ENCODE measurements around the gene HTR7. TPM values are rescaled to one million over a fixed set of nuclear protein-coding genes. Genes with fewer than 3 reads are reported as not detected.

Gene HTR7
- total and polyA plus RNA-seq, 2 of the 8 experiments (the other 6 are each of a cell fraction or from before 2014, with no cell fraction given) = 22.9 to 24.6 TPM

GRCh38 chr10:90862908-90863514 is 5.2 kb upstream of the HTR7 start (continued):
- no peak for TF ChIP-seq RBBP5 (IDR thresholded peaks at IDR 0.05; ENCODE audit: borderline replicate concordance, low read depth, low read length)
